HCT116 (cell line): ENCODE data around the gene DUS4L. TPM values are rescaled to one million over a fixed set of nuclear protein-coding genes. Genes with fewer than 3 reads are reported as not detected.

Experiments used
- ATAC-seq: fragments of 200-7000 bp; cut with Tn5 transposase; 2 replicates; pipeline ENCODE4 v1.9.1; 2020; ENCODE audit warnings: mild to moderate bottlenecking, moderate library complexity
- BruUV-seq: library from RNA; stranded (reverse); fragments of 400-500 nt; replicated peaks from 2 replicates; lab custom pipeline; 2021; lab: Mats Ljungman, UMichigan
- CTCF ChIA-PET: fragments of 300-600 bp; sonication (Branson Sonifier 250); formaldehyde crosslinking; loops from one replicate; lab custom pipeline; 2021; ENCODE audit warnings: antibody characterized with exemption; lab: Charles Lee
- POLR2A ChIA-PET: fragments of 300-600, 350-600 bp; sonication (Branson Sonifier 250); formaldehyde crosslinking; loops from one replicate; lab custom pipeline; 2021; ENCODE audit warnings: antibody characterized with exemption; lab: Charles Lee
- RAD21 ChIA-PET, 2 experiments: fragments of 300-600 bp; sonication (Branson Sonifier 250); formaldehyde crosslinking; loops; one replicate each; lab custom pipeline; 2023; ENCODE audit warnings: low total read pairs in 2 of 2; ENCODE audit not compliant: uncharacterized antibody in 2 of 2, unreplicated experiment in 2 of 2, low non-redundant PET in 1 of 2; lab: Charles Lee
- DNase-seq: peaks from one replicate; pipeline ENCODE4 v3.0.0-alpha.2; 2010; ENCODE audit warnings: low read depth, low spot score
- H2AFZ ChIP-seq: fragments of 200-600 bp; shearing (Covaris generic), sonication (generic); 2 replicates; pipeline ENCODE4 v1.6.1; 2017; ENCODE audit warnings: low read depth, mixed run types, mixed read lengths, antibody characterized with exemption, low read length; ENCODE audit not compliant: poor library complexity, severe bottlenecking
- H3K27ac ChIP-seq: 2 replicates; pipeline ENCODE4 v1.5.1; 2012; ENCODE audit warnings: low read depth, low read length
- H3K27me3 ChIP-seq: fragments of 200-600 bp; sonication (generic); 2 replicates; pipeline ENCODE4 v1.6.1; 2016; ENCODE audit warnings: mixed run types, low read length, mixed read lengths; ENCODE audit not compliant: insufficient read depth
- H3K36me3 ChIP-seq, 2 experiments: fragments of 200-500 bp in 1 of 2; fragments of 200-600 bp in 1 of 2; sonication (Bioruptor generic) in 1 of 2; sonication (generic) in 1 of 2; 2 replicates each; pipeline versions ENCODE4 v1.5.1 to v1.6.1; 2014 to 2016; ENCODE audit warnings: low read length in 2 of 2, inconsistent platforms in 1 of 2, mixed read lengths in 1 of 2, mixed run types in 1 of 2; ENCODE audit not compliant: insufficient read depth in 2 of 2, control insufficient read depth in 1 of 2
- H3K4me1 ChIP-seq, 2 experiments: fragments of 200-600 bp in 1 of 2; sonication (generic) in 1 of 2; 2 replicates each; pipeline versions ENCODE4 v1.5.1 to v1.6.1; 2012 to 2017; ENCODE audit warnings: low read length in 2 of 2, inconsistent platforms in 1 of 2, mild to moderate bottlenecking in 1 of 2, mixed read lengths in 1 of 2, mixed run types in 1 of 2, moderate library complexity in 1 of 2; ENCODE audit not compliant: insufficient read depth in 2 of 2, control insufficient read depth in 1 of 2
- H3K4me2 ChIP-seq: fragments of 200-600 bp; sonication (generic); 2 replicates; pipeline ENCODE4 v1.6.1; 2017; ENCODE audit warnings: mixed run types, low read length, mixed read lengths
- H3K4me3 ChIP-seq, 2 experiments: fragments of 200-600 bp in 1 of 2; sonication (generic) in 1 of 2; replicated peaks in 1 of 2; 2 replicates each; pipeline ENCODE4 v1.5.1; 2011 to 2016; ENCODE audit warnings: low read length in 2 of 2, control low read depth in 1 of 2, low read depth in 1 of 2, mild to moderate bottlenecking in 1 of 2, mixed read lengths in 1 of 2, mixed run types in 1 of 2
- H3K79me2 ChIP-seq: fragments of 200-600 bp; sonication (generic); 2 replicates; pipeline ENCODE4 v1.6.1; 2017; ENCODE audit warnings: mild to moderate bottlenecking, mixed run types, low read length, moderate library complexity, mixed read lengths; ENCODE audit not compliant: insufficient read depth
- H3K9ac ChIP-seq: fragments of 200-600 bp; sonication (generic); 2 replicates; pipeline ENCODE4 v1.6.1; 2016; ENCODE audit warnings: low read length, mixed read lengths
- H3K9me2 ChIP-seq: fragments of 200-600 bp; sonication (generic), shearing (Covaris generic); 2 replicates; pipeline ENCODE4 v1.6.1; 2017; ENCODE audit warnings: mixed run types, mild to moderate bottlenecking, moderate library complexity; ENCODE audit not compliant: insufficient read depth
- H3K9me3 ChIP-seq, 2 experiments: fragments of 200-500 bp in 1 of 2; fragments of 200-600 bp in 1 of 2; sonication (Bioruptor generic) in 1 of 2; sonication (generic) in 1 of 2; 2 replicates each; pipeline ENCODE4 v1.6.1; 2014 to 2017; ENCODE audit warnings: low read length in 2 of 2, mixed read lengths in 2 of 2, inconsistent platforms in 1 of 2, low read depth in 1 of 2, mild to moderate bottlenecking in 1 of 2, mixed run types in 1 of 2, moderate library complexity in 1 of 2; ENCODE audit not compliant: control insufficient read depth in 1 of 2, insufficient read depth in 1 of 2
- H4K20me1 ChIP-seq: fragments of 200-600 bp; sonication (generic), shearing (Covaris generic); 2 replicates; pipeline ENCODE4 v1.6.1; 2017; ENCODE audit warnings: mixed run types, mild to moderate bottlenecking, moderate library complexity; ENCODE audit not compliant: insufficient read depth
- CBX3 ChIP-seq: IDR thresholded peaks from 2 replicates; pipeline ENCODE4 v1.6.1; 2012; ENCODE audit warnings: low read depth
- CEBPB ChIP-seq: IDR thresholded peaks from 2 replicates; pipeline ENCODE4 v1.6.1; 2012; ENCODE audit warnings: low read depth
- ELF1 ChIP-seq: IDR thresholded peaks from 2 replicates; pipeline ENCODE4 v1.6.1; 2012; ENCODE audit warnings: low read depth, borderline replicate concordance
- JUND ChIP-seq: IDR thresholded peaks from 2 replicates; pipeline ENCODE4 v1.6.1; 2012
- POLR2A ChIP-seq: IDR thresholded peaks from 2 replicates; pipeline ENCODE4 v1.7.0; 2011; ENCODE audit warnings: borderline replicate concordance; ENCODE audit not compliant: insufficient read depth, insufficient read length; ENCODE audit errors: extremely low read depth
- RAD21 ChIP-seq: IDR thresholded peaks from 2 replicates; pipeline ENCODE4 v1.6.1; 2012; ENCODE audit warnings: low read depth, mild to moderate bottlenecking
- SIN3A ChIP-seq: IDR thresholded peaks from 2 replicates; pipeline ENCODE4 v1.6.1; 2012; ENCODE audit warnings: low read depth
- SP1 ChIP-seq: IDR thresholded peaks from 2 replicates; pipeline ENCODE4 v1.6.1; 2012; ENCODE audit warnings: low read depth
- SRF ChIP-seq: IDR thresholded peaks from 2 replicates; pipeline ENCODE4 v1.6.1; 2012; ENCODE audit warnings: low read depth
- ZFX ChIP-seq: fragments of 450-650 bp; IDR thresholded peaks from 2 replicates; pipeline ENCODE4 v1.6.1; 2017
- ZNF274 ChIP-seq: fragments of 200-500 bp; sonication (Bioruptor generic); IDR thresholded peaks from 2 replicates; pipeline ENCODE4 v1.6.1; 2014; ENCODE audit warnings: mild to moderate bottlenecking, low read depth, low read length, inconsistent platforms
- intact Hi-C: fragments of 100-400 bp; cut with micrococcal nuclease; formaldehyde crosslinking; loops from 2 replicates; pipeline ENCODE4 v1.10.0; 2022
- total RNA-seq: library from RNA; stranded (reverse); gene quantifications from one replicate; pipeline ENCODE4 v1.2.1, GENCODE V29; 2021; ENCODE audit not compliant: unreplicated experiment
- TF ChIP-seq, protein P1 (sequence below): IDR thresholded peaks from 2 replicates; pipeline ENCODE4 v1.6.1; 2012
- TF ChIP-seq, protein P2 (sequence below), 3 experiments: fragments of 200-600 bp in 1 of 3; sonication (generic) in 1 of 3; IDR thresholded peaks in 2 of 3; conservative IDR thresholded peaks in 1 of 3; 2 replicates each; pipeline ENCODE4 v1.5.1; 2012 to 2017; ENCODE audit warnings: low read depth in 2 of 3, low read length in 2 of 3, antibody characterized with exemption in 1 of 3, borderline replicate concordance in 1 of 3, control low read depth in 1 of 3, mild to moderate bottlenecking in 1 of 3, mixed read lengths in 1 of 3, mixed run types in 1 of 3, moderate library complexity in 1 of 3; ENCODE audit not compliant: insufficient read depth in 1 of 3

Gene DUS4L
- total RNA-seq, 1 experiment from 2014 or later = 12.6 TPM

DNA sequence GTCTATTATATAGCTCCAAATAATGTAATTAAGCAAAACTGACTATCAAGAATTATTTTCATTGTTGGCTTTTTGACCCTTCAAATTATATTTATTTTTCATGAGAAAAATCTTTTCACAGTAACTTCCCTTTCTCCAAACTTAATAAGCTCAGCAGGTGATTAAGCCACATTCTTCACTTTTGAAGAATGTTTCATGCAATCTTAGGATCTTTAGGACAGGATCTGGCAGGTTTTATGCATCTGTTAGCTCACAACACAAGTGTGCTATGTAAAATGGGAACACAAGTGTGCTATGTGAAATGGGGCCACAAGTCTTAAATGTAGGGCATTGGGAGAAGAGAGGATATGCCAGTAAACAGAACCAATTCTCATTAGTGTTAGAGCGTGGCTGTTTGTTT, 42.5 kb downstream of the DUS4L start:
- Histone ChIP-seq H2AFZ (no peak overlapping the region), H3K27ac (no peak overlapping the region), H3K4me1 (no peaks in the 10 kb centered on the region), H3K9me2 (no peaks in the 10 kb centered on the region), H3K9ac (no peak overlapping the region), H4K20me1 (no peaks in the 10 kb centered on the region), H3K79me2 (no peaks in the 10 kb centered on the region), H3K36me3 (no peaks in the 10 kb centered on the region; a peak in 1 of 4 replicates), H3K4me2 (no peak overlapping the region), H3K27me3 (no peaks in the 10 kb centered on the region), H3K4me3 (no peak overlapping the region), H3K9me3 (no peaks in the 10 kb centered on the region)
- ATAC-seq = no peak
- DNase-seq = no peak
- TF ChIP-seq SIN3A (no peak), RAD21 (no peak), CBX3 (no peak), CEBPB (no peak), ZFX (no peak), JUND (no peak), POLR2A (no peak), ZNF274 (no peak), SRF (no peak), ELF1 (no peak), SP1 (no peak)
- TF ChIP-seq, protein P1, sequence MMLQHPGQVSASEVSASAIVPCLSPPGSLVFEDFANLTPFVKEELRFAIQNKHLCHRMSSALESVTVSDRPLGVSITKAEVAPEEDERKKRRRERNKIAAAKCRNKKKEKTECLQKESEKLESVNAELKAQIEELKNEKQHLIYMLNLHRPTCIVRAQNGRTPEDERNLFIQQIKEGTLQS = no peak
- TF ChIP-seq, protein P2, sequence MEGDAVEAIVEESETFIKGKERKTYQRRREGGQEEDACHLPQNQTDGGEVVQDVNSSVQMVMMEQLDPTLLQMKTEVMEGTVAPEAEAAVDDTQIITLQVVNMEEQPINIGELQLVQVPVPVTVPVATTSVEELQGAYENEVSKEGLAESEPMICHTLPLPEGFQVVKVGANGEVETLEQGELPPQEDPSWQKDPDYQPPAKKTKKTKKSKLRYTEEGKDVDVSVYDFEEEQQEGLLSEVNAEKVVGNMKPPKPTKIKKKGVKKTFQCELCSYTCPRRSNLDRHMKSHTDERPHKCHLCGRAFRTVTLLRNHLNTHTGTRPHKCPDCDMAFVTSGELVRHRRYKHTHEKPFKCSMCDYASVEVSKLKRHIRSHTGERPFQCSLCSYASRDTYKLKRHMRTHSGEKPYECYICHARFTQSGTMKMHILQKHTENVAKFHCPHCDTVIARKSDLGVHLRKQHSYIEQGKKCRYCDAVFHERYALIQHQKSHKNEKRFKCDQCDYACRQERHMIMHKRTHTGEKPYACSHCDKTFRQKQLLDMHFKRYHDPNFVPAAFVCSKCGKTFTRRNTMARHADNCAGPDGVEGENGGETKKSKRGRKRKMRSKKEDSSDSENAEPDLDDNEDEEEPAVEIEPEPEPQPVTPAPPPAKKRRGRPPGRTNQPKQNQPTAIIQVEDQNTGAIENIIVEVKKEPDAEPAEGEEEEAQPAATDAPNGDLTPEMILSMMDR (IDR thresholded peaks at IDR 0.05 in 2 of 3, conservative IDR thresholded peaks at IDR 0.05 in 1 of 3; ENCODE audit: borderline replicate concordance in 1 of 3, insufficient read depth in 1 of 3, low read depth in 2 of 3, low read length in 2 of 3) = no peak
- POLR2A ChIA-PET = no interaction called here
- intact Hi-C loops = no loop called here
- CTCF ChIA-PET = no interaction called here
- no TSS peak for BruUV-seq
- RAD21 ChIA-PET = no interaction called here
